CD4-positive, alpha-beta T cell (primary cell): Measurements from ENCODE around the gene FAM3A. TPM values are rescaled to one million over a fixed set of nuclear protein-coding genes. Genes with fewer than 3 reads are reported as not detected.

Experiments used
- ATAC-seq: fragments of 200-7000 bp; cut with Tn5 transposase; one replicate; pipeline ENCODE4 v1.10.0; 2022; ENCODE audit warnings: mild to moderate bottlenecking; ENCODE audit not compliant: poor library complexity
- CTCF ChIA-PET: fragments of 350-600 bp; sonication (Branson Sonifier 250); formaldehyde crosslinking; loops from one replicate; lab custom pipeline; 2021; ENCODE audit warnings: antibody characterized with exemption, inconsistent platforms; lab: Charles Lee
- POLR2A ChIA-PET: fragments of 350-600 bp; sonication (Branson Sonifier 250); formaldehyde crosslinking; loops from one replicate; lab custom pipeline; 2021; ENCODE audit warnings: antibody characterized with exemption, inconsistent platforms; lab: Charles Lee
- DNase-seq, 14 experiments: peaks; one replicate each; pipeline ENCODE4 v3.0.0-alpha.2; 2013 to 2020; ENCODE audit warnings: mixed read lengths in 2 of 14
- H3K27ac ChIP-seq, 2 donors: one replicate each; pipeline versions ENCODE4 v1.5.1 to v1.7.0; 2013; ENCODE audit warnings: low read length in 2 of 2, low read depth in 1 of 2, mild to moderate bottlenecking in 1 of 2
- H3K27me3 ChIP-seq, 2 experiments: 1 replicate in 1 of 2; 2 replicates in 1 of 2; pipeline versions ENCODE4 v1.6.1 to v1.7.0; 2013; ENCODE audit warnings: low read length in 2 of 2, control low read depth in 1 of 2, mild to moderate bottlenecking in 1 of 2, moderate library complexity in 1 of 2; ENCODE audit not compliant: insufficient read depth in 2 of 2, control insufficient read depth in 1 of 2
- H3K36me3 ChIP-seq: one replicate; pipeline ENCODE4 v1.6.1; 2013; ENCODE audit warnings: low read length, control low read depth; ENCODE audit not compliant: insufficient read depth
- H3K4me1 ChIP-seq: one replicate; pipeline ENCODE4 v1.6.1; 2013; ENCODE audit warnings: low read length, control low read depth; ENCODE audit not compliant: insufficient read depth
- H3K4me3 ChIP-seq: one replicate; pipeline ENCODE4 v1.5.1; 2013; ENCODE audit warnings: mild to moderate bottlenecking, low read length, moderate library complexity
- H3K9me3 ChIP-seq, 2 experiments: 1 replicate in 1 of 2; 2 replicates in 1 of 2; pipeline versions ENCODE4 v1.6.1 to v1.7.0; 2013; ENCODE audit warnings: low read length in 2 of 2, mild to moderate bottlenecking in 2 of 2, control low read depth in 1 of 2, moderate library complexity in 1 of 2; ENCODE audit not compliant: control insufficient read depth in 1 of 2, insufficient read depth in 1 of 2
- H3K27ac Mint-ChIP-seq: one replicate; pipeline ENCODE4 v1.8.0; 2020; ENCODE audit warnings: mixed read lengths
- H3K27me3 Mint-ChIP-seq: one replicate; pipeline ENCODE4 v1.8.0; 2021; ENCODE audit warnings: mixed read lengths
- H3K36me3 Mint-ChIP-seq: one replicate; pipeline ENCODE4 v1.8.0; 2021; ENCODE audit warnings: low read depth, mixed read lengths
- H3K4me1 Mint-ChIP-seq: one replicate; pipeline ENCODE4 v1.8.0; 2021; ENCODE audit warnings: low read depth, mixed read lengths
- H3K4me3 Mint-ChIP-seq: one replicate; pipeline ENCODE4 v1.8.0; 2020; ENCODE audit warnings: mild to moderate bottlenecking, mixed read lengths
- H3K9me3 Mint-ChIP-seq: one replicate; pipeline ENCODE4 v1.8.0; 2020; ENCODE audit warnings: mixed read lengths
- CTCF ChIP-seq: fragments of 200-600 bp; IDR thresholded peaks from one replicate; pipeline ENCODE4 v1.8.0; 2022; ENCODE audit warnings: antibody characterized with exemption, mild to moderate bottlenecking
- intact Hi-C, 2 experiments: fragments of 100-400 bp; cut with DNase I in 1 of 2; cut with micrococcal nuclease in 1 of 2; formaldehyde crosslinking; loops; one replicate each; pipeline versions ENCODE4 v1.15.1 to v1.9.0; 2023 to 2025; cut with DNase I, micrococcal nuclease
- total RNA-seq, 174 experiments: library from RNA in 2 of 174; stranded (reverse) in 2 of 174; gene quantifications; one replicate each; pipeline ENCODE4 v1.2.3 and lab custom pipeline; 2021 to 2026

Gene FAM3A
- total RNA-seq, 2 experiments from 2014 or later, result 36.1 to 38.2 TPM

- POLR2A ChIA-PET, result no interaction called here
- Histone ChIP-seq H3K27me3 (no peaks in the 10 kb centered on the region), H3K4me1 (peaks cover 55% of the 10 kb centered on the region), H3K36me3 (peaks cover 24% of the 10 kb centered on the region), H3K27ac (no peak overlapping the region), H3K4me3 (no peak overlapping the region), H3K9me3 (no peaks in the 10 kb centered on the region)
- TF ChIP-seq CTCF, result no peak
- H3K4me3 Mint-ChIP-seq, result peak overlapping the region; percentile 83
- H3K27ac Mint-ChIP-seq, result peak overlapping the region; percentile 69
- H3K4me1 Mint-ChIP-seq, result peaks cover 33% of the 10 kb centered on the region
- H3K27me3 Mint-ChIP-seq, result no peaks in the 10 kb centered on the region
- ATAC-seq (no peak), DNase-seq (no peak)
- CTCF ChIA-PET, result no interaction called here
- H3K9me3 Mint-ChIP-seq, result no peaks in the 10 kb centered on the region
- intact Hi-C loops, result no loop called here
- H3K36me3 Mint-ChIP-seq, result peaks cover 47% of the 10 kb centered on the region
Measured at GRCh38 chrX:154549766-154550165, 33.7 kb upstream of the FAM3A start.

GRCh38 chrX:154548028-154548316, 31.9 kb upstream of the FAM3A start:
- CTCF ChIA-PET, result no interaction called here
- peak overlapping the region; percentile 88 for H3K4me3 ChIP-seq
- peaks cover 12% of the 10 kb centered on the region for H3K36me3 ChIP-seq
- Mint-ChIP-seq H3K27me3 (no peaks in the 10 kb centered on the region), H3K9me3 (no peaks in the 10 kb centered on the region), H3K27ac (peak overlapping the region; percentile 86), H3K4me1 (peaks cover 39% of the 10 kb centered on the region), H3K36me3 (peaks cover 37% of the 10 kb centered on the region), H3K4me3 (peak overlapping the region; percentile 91)
- TF ChIP-seq CTCF, result no peak
- intact Hi-C loops, result no loop called here
- ATAC-seq (no peak), DNase-seq (no peak)
- POLR2A ChIA-PET, result interaction anchor here (0.7 to 1.9 kb wide), 3 partner anchors 150 to 579 kb away, joined by 3 to 8 read pairs (median 3); partner anchors contain the start of genes HCFC1 and RPL10
- peaks cover 64% of the 10 kb centered on the region for H3K4me1 ChIP-seq
- H3K27ac ChIP-seq, result peak overlapping the region; percentile 81 to 92
- no peaks in the 10 kb centered on the region for H3K27me3 ChIP-seq
- H3K9me3 ChIP-seq, result no peaks in the 10 kb centered on the region

- POLR2A ChIA-PET, result interaction anchor here (0.7 to 1.9 kb wide), 4 partner anchors 149 to 620 kb away, joined by 3 to 8 read pairs (median 4); partner anchors contain the start of genes HCFC1 and RPL10
- DNase-seq, result peak; percentile 76 to 93 (median 84)
- intact Hi-C loops, result no loop called here
- Histone ChIP-seq H3K9me3 (no peaks in the 10 kb centered on the region), H3K27me3 (no peaks in the 10 kb centered on the region), H3K4me1 (peaks cover 69% of the 10 kb centered on the region), H3K4me3 (peak within 1 kb of the TSS; percentile 88), H3K27ac (peak within 1 kb of the TSS; percentile 81 to 92), H3K36me3 (peaks cover 11% of the 10 kb centered on the region)
- Mint-ChIP-seq H3K4me1 (peaks cover 44% of the 10 kb centered on the region), H3K27ac (peak within 1 kb of the TSS; percentile 86), H3K27me3 (no peaks in the 10 kb centered on the region), H3K36me3 (peaks cover 40% of the 10 kb centered on the region), H3K4me3 (peak within 1 kb of the TSS; percentile 91), H3K9me3 (no peaks in the 10 kb centered on the region)
- TF ChIP-seq CTCF, result no peak
- peak; percentile 76 for ATAC-seq
- CTCF ChIA-PET, result interaction anchor here (0.5 kb wide), 1 partner anchor 22 kb away, joined by 4 read pairs; no protein-coding TSS in a partner anchor
Measured at GRCh38 chrX:154547245-154548027, 31.4 kb upstream of the FAM3A start, which contains the start of gene IKBKG. Gene IKBKG (plus strand): TSS chrX:154547620. CDS start chrX:154552003, 4,383 bp downstream.
